NCI-H510A (cell line): ENCODE data around the gene CCNL1.

ENCODE experiments used
- DNase-seq: peaks from one replicate; lab custom pipeline; 2025; lab: John Stamatoyannopoulos, UW

The CCNL1 gene

GRCh38 chr3:157122832-157123427 is 37.0 kb downstream of the CCNL1 start:
- no peak for DNase-seq

- no peak for DNase-seq
Observed at GRCh38 chr3:157122116-157122515, 37.8 kb downstream of the CCNL1 start.

DNA sequence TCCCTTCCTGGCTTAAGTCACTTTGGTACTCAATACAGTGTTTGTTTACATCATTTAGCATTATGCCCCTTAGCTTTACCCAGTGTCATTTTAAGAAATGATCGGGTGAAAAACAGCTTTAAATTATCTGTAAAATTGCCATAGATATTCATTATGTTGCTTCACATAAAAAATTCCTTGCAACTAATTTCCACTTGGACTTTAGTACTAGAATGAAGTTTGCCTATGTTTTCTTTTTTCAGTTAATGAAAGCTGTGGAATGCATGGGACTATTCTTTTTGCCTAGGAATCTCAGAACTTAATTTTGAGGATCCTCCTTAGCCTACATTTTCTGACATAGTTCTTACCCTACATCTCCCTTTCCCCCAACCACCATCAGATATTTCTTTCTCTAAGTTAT is 38.4 kb downstream of the CCNL1 start:
- DNase-seq: no peak

DNA sequence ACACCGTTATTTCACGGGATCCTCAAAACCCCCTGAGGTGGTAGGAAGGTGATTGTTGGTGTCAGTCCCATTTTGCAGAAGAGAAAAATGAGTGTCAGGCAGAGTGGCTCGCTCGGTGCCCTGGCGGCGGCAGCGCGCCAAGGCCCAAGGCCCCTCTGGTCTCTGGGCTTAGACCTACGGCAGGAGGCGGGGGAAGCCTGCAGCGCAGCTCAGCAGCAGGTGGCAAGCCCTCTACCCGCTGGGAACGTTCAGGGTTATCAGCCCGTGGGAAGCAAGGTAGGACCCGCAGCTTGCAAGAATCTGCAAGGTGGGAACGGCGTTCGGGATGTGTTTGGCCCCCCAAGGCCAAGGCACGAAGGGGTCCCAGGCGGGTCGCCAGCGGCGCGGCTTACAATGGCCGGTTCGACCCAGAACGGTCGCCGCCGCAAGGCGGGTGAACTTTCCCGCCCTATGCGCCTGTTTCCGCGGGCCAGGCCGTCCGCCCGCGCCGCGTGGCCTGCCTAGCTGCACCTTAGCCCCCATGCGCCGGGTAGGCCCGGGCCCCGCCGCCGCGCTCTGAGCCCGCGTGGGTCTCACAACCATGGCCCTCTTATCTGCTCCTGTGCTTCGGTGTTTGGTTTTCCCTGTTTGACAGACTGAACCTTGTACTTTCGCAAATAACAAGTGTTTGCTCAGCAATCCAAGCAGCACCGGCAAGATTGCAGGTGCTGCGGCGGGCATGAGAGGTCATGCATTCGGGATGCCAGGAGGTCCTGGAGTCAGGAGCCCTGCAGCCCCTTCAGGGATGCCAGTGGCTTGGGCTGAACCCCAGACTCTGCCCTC is 39.7 kb downstream of the CCNL1 start:
- DNase-seq: peak; percentile 40

- no peak for DNase-seq
Observed at GRCh38 chr3:157119369-157119951, 40.5 kb downstream of the CCNL1 start.

DNA sequence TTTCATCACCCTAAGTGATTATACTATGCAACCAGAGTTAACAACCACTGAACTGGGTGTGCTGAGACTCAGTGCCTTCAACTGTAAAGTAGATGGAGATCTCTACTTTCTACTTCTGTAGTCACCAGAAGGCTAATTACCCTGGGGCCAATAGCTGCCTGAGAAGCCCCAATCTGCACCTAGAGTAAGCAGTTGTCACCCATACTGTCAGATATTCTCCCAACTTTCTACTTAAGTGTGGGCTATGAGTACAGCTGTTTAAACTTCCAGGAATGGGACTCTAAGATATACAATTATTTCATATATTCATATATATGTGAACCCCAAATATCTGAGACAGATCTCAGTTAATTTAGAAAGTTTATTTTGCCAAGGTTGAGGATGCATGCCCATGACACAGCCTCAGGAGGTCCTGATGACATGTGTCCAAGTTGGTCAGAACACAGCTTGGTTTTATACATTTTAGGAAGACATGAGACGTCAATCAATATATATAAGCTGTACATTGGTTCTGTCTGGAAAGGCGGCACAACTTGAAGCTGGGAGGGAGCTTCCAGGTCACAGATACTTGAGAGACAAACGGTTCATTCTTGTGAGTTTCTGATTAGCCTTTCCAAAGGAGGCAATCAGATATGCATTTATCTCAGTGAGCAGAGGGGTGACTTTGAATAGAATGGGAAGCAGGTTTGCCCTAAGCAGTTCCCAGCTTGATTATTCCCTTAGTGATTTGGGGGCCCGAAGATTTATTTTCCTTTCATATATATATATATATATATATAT is 41.9 kb downstream of the CCNL1 start:
- DNase-seq: no peak

DNA sequence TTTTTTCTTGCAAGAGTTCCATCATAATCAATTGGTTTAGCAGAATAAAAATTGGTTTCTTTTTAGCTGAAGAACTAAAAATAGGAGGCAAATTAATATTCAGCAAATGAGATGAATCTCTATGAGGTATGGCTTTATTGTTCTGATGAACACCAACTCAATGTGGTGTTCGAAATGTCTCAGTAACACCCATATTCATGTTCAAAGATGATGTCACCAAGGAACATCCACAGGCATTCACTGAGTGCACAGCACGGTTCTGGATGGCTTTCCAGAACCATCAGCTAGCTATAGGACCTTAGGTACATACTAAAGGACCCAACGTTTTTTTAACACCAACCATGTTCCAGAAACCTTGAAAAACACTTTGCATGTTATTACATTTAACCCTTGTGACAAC is 42.7 kb downstream of the CCNL1 start:
- DNase-seq: no peak

GRCh38 chr3:157116017-157116416 is 43.9 kb downstream of the CCNL1 start:
- no peak for DNase-seq

GRCh38 chr3:157115069-157116006 is 44.6 kb downstream of the CCNL1 start:
- no peak for DNase-seq

GRCh38 chr3:157113832-157114505 is 46.0 kb downstream of the CCNL1 start:
- no peak for DNase-seq

DNA sequence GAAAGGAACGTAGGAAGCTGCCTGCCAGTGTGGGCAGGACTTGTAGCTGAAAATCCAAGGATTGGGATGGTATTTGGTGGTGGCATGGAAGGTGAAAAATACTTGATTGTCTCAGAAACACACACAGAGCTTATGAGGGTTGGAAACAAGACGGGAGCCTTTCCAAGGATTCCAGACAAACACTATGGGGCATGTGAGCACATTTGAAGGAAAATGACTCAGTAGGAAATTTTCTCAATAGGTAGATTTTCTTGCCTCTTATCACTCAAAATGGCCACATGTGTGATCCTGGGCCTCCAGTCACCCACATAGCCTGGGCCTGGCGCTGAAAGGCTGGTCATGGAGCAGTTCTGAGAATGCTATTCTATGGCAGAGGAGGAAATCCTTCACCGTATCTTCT is 47.4 kb downstream of the CCNL1 start:
- no peak for DNase-seq

DNA sequence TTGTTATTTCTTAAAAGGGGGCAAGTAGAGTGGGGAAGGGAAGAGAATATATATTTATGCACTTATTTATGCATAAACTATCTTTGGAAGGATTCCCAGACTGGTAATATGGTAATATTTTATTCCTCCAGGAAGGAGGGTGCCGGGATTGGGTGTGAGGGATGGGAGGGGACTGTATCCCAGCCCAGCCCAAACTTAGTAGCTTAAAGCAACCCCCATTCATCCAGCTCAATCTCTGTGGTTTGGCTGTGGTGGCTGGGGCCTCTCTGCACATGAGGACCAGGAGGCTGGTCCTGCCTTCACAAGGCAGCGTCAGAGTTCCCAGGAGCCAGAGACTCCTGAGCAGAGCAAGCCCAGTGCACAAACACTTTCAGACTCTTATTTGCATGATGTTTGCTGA is 48.4 kb downstream of the CCNL1 start:
- DNase-seq: no peak

DNA sequence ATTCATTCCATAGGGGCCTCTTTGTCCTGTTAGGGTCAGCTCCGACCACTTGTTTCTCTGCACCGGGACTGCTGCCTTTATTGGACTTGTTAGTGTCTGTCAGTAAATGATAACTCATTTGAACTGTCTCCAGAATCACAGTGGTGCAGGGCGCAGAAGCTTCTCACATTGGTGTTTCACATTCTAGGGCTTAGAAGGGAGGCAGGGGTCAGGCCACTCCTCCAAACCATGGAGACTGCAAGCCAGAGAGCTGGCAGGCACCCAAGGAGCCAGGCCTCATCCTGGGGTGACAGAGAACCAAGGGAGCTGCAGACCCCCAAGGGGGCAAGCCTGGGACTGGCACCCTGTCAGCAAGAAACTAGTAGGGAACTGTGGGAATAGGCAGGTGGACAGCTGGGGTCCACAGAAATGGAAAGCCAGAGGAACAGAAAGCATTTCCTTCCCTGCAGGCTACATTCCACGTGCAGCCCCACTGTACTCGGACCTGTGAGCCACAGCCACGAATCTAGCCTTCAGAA is 49.1 kb downstream of the CCNL1 start:
- DNase-seq: no peak

DNA sequence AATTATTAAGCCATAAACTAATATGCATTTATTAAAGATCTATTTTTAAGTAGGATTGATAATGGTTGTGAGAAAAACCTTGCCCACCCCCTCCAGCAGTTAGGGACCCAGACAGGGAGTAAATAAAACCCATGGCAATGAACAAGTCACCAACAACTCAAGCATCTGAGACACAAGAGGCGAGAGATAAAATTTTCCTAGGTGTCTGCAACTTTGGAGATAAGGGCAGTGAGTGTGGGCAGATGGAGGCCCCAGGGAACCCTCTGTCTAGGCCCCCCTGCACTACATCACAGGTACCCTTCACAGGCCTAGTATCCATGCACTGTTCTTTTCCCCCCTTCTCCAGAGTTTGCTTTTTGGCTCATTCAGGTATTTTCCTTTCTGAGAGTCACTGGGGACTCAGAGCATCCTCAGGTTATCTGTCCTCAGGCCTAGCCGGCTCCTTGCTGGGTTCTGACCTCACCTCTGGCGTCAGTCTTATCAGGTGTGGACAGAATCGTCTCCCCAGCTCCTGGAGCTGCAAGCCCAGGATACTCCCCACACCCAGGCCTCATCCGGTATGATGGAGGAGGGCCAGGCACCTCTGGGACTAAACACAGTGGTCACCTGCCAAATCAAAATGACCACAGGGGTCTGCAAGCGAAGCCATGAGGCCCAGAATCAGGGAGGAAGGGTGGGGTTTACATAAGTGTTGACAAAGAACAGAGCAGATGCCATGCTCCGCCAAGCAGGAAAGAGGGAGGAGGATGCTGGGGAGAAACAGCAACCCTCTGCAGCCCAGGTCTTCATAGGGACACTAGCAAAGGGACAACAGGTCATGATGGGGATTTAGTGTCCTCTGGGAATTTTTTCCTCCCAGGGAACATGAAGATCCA is 50.4 kb downstream of the CCNL1 start:
- DNase-seq: no peak

GRCh38 chr3:157107644-157108133 is 52.3 kb downstream of the CCNL1 start:
- no peak for DNase-seq

DNA sequence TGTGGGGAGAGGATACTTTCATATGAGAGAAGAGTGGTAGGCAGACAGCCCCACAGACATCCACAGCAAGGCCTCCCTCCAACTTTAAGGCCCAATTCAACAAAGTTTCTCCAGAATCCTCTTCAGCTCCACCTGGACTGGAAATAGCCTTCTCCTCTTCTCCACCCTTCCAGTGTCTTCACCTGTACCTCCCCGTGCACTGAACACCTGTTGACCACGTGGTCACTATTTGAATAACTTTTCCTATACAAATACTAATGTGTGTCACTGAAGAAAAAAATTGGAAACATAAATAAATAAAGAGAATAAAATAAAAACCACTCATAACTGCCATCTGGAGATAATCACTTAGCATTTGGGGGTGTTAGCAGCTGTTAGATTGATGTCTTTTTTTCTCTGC is 52.9 kb downstream of the CCNL1 start:
- DNase-seq: no peak

- peak; percentile 63 for DNase-seq
Observed at GRCh38 chr3:157104928-157105652, 54.9 kb downstream of the CCNL1 start.

DNA sequence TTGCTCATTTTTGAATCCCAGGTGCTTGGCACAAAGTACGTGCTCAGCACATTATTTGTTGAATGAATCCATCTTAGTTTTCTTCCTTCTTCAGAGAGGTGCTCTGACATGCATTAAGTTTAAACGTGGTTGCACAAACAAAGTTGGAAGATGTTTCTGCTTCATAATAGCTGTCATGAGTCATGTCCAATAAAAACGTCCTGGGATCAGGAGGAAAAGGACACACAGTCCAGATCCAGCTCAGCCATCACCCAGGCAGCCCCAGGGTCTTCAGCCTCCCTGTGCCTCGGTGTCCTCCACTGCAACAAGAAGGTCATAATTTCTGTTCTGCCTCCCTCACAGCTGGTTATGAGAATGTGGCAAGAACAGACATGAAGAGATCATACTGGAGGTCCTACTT is 55.4 kb downstream of the CCNL1 start:
- no peak for DNase-seq

DNA sequence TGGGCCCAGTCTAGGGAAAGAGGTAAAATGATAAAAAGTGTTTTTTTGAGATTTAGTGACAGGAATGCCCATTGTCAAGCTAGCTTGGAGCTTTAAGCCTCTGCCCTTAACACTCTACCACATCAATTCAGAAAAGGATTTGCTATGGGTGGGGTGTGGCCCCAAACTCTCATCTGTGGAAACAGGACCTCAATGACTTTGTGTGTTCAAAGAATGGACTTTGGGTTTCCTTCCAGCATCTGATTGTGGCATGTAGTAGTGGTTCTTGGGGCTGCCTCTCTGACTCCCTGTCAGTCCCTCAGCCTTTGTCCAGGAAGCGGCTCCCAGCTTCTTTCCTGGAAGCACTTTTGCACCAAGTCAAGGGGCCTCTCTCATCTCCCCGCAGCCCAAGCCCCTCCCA is 56.1 kb downstream of the CCNL1 start:
- DNase-seq: no peak
